ENCODE measurements around the gene FOXJ1. TPM values are rescaled to one million over a fixed set of nuclear protein-coding genes. Genes with fewer than 3 reads are reported as not detected.

The FOXJ1 gene
- total and polyA plus RNA-seq, 2 of the 13 experiments (the other 11 are each of a cell fraction or from before 2014, with no cell fraction given), result 0.98 to 1.6 TPM

DNA sequence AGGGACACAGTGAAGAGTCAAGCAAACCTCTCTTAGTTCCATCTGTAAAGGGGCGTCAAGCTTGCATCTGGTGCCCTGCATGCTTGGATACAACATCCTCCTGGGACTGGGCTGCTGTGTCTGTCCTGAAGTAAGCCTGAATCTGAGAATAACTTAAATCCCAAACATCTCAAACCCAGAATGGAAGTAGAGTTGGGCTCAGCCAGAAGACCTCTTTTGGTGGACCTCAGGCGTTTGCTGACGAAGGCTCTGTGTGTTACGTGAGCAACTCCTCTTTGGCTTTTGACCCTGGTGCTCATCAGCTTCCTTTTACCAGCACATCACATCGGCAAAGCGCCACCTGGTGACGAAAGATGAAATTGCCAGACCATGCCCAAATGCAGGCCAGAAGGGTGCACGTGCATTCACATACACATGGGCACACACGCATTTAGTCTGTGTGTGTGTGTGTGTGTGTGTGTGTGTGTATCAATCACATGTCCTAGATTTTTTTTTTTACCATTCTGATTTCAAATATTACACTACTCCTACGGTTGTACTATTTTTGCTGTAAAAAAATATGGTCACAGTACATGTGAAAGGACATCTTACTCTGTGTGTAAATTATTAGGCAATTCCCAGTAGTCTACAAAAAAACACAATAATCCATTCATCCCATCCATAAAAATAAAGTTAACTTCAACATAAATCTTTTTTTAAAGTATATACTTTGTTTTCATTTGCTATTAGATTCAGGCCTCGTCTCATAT is 41.1 kb upstream of the FOXJ1 start (continued):
- TF ChIP-seq, protein P1, sequence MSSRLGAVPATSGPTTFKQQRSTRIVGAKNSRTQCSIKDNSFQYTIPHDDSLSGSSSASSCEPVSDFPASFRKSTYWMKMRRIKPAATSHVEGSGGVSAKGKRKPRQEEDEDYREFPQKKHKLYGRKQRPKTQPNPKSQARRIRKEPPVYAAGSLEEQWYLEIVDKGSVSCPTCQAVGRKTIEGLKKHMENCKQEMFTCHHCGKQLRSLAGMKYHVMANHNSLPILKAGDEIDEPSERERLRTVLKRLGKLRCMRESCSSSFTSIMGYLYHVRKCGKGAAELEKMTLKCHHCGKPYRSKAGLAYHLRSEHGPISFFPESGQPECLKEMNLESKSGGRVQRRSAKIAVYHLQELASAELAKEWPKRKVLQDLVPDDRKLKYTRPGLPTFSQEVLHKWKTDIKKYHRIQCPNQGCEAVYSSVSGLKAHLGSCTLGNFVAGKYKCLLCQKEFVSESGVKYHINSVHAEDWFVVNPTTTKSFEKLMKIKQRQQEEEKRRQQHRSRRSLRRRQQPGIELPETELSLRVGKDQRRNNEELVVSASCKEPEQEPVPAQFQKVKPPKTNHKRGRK (CRISPR knock-in tag; IDR thresholded peaks at IDR 0.05), result no peak
- TF ChIP-seq ZNF441 (CRISPR knock-in tag; IDR thresholded peaks at IDR 0.05; ENCODE audit: borderline replicate concordance), result no peak
- TF ChIP-seq FOSL1 (CRISPR knock-in tag; IDR thresholded peaks at IDR 0.05; ENCODE audit: borderline replicate concordance), result no peak
- TF ChIP-seq SRF (IDR thresholded peaks at IDR 0.05; ENCODE audit: low read depth, low read length), result no peak
- TF ChIP-seq, protein P2, sequence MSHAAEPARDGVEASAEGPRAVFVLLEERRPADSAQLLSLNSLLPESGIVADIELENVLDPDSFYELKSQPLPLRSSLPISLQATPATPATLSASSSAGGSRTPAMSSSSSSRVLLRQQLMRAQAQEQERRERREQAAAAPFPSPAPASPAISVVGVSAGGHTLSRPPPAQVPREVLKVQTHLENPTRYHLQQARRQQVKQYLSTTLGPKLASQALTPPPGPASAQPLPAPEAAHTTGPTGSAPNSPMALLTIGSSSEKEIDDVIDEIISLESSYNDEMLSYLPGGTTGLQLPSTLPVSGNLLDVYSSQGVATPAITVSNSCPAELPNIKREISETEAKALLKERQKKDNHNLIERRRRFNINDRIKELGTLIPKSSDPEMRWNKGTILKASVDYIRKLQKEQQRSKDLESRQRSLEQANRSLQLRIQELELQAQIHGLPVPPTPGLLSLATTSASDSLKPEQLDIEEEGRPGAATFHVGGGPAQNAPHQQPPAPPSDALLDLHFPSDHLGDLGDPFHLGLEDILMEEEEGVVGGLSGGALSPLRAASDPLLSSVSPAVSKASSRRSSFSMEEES (CRISPR knock-in tag; IDR thresholded peaks at IDR 0.05), result no peak
- TF ChIP-seq PHB2 (IDR thresholded peaks at IDR 0.05; ENCODE audit: partially characterized antibody), result no peak
- peak; percentile 64 for TF ChIP-seq GATAD1 (CRISPR knock-in tag; IDR thresholded peaks at IDR 0.05)
- no peak for TF ChIP-seq ZNF562 (CRISPR knock-in tag; IDR thresholded peaks at IDR 0.05; ENCODE audit: borderline replicate concordance)
- TF ChIP-seq, protein P3, sequence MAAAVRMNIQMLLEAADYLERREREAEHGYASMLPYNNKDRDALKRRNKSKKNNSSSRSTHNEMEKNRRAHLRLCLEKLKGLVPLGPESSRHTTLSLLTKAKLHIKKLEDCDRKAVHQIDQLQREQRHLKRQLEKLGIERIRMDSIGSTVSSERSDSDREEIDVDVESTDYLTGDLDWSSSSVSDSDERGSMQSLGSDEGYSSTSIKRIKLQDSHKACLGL (CRISPR knock-in tag; IDR thresholded peaks at IDR 0.05), result no peak
- TF ChIP-seq KLF6 (CRISPR knock-in tag; IDR thresholded peaks at IDR 0.05), result 0 out of 2 replicates have a peak, but pooled peaks have one; percentile 43
- peak; percentile 44 for TF ChIP-seq ASH2L (IDR thresholded peaks at IDR 0.05; ENCODE audit: insufficient read length, low read depth, low read length)
- TF ChIP-seq, protein P4, sequence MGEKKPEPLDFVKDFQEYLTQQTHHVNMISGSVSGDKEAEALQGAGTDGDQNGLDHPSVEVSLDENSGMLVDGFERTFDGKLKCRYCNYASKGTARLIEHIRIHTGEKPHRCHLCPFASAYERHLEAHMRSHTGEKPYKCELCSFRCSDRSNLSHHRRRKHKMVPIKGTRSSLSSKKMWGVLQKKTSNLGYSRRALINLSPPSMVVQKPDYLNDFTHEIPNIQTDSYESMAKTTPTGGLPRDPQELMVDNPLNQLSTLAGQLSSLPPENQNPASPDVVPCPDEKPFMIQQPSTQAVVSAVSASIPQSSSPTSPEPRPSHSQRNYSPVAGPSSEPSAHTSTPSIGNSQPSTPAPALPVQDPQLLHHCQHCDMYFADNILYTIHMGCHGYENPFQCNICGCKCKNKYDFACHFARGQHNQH (CRISPR knock-in tag; IDR thresholded peaks at IDR 0.05), result no peak; the same call in 1 of the 2 replicates
- peak; percentile 85 for TF ChIP-seq XRCC5 (optimal IDR thresholded peaks at IDR 0.05; ENCODE audit: low read length)
- TF ChIP-seq CAMTA2 (CRISPR knock-in tag; IDR thresholded peaks at IDR 0.05; ENCODE audit: borderline replicate concordance), result no peak
- TF ChIP-seq, protein P5, sequence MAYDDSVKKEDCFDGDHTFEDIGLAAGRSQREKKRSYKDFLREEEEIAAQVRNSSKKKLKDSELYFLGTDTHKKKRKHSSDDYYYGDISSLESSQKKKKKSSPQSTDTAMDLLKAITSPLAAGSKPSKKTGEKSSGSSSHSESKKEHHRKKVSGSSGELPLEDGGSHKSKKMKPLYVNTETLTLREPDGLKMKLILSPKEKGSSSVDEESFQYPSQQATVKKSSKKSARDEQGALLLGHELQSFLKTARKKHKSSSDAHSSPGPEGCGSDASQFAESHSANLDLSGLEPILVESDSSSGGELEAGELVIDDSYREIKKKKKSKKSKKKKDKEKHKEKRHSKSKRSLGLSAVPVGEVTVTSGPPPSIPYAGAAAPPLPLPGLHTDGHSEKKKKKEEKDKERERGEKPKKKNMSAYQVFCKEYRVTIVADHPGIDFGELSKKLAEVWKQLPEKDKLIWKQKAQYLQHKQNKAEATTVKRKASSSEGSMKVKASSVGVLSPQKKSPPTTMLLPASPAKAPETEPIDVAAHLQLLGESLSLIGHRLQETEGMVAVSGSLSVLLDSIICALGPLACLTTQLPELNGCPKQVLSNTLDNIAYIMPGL (CRISPR knock-in tag; IDR thresholded peaks at IDR 0.05; ENCODE audit: borderline replicate concordance in 1 of 2, low read depth in 1 of 2), result peak; percentile 68 to 85; a peak in 3 of 4 replicates
- TF ChIP-seq, protein P6, sequence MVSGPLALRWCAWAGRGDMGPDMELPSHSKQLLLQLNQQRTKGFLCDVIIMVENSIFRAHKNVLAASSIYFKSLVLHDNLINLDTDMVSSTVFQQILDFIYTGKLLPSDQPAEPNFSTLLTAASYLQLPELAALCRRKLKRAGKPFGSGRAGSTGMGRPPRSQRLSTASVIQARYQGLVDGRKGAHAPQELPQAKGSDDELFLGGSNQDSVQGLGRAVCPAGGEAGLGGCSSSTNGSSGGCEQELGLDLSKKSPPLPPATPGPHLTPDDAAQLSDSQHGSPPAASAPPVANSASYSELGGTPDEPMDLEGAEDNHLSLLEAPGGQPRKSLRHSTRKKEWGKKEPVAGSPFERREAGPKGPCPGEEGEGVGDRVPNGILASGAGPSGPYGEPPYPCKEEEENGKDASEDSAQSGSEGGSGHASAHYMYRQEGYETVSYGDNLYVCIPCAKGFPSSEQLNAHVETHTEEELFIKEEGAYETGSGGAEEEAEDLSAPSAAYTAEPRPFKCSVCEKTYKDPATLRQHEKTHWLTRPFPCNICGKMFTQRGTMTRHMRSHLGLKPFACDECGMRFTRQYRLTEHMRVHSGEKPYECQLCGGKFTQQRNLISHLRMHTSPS (CRISPR knock-in tag; IDR thresholded peaks at IDR 0.05; ENCODE audit: low read depth), result no peak
- no peak for TF ChIP-seq ZNF230 (CRISPR knock-in tag; IDR thresholded peaks at IDR 0.05)
- TF ChIP-seq ZNF792 (CRISPR knock-in tag; IDR thresholded peaks at IDR 0.05), result no peak; the same call in 1 of the 2 replicates
- TF ChIP-seq YY1 (IDR thresholded peaks at IDR 0.05; ENCODE audit: insufficient read depth, insufficient replicate concordance, low read depth, low read length), result no peak
- peak; percentile 78 for TF ChIP-seq ZSCAN25 (CRISPR knock-in tag; IDR thresholded peaks at IDR 0.05)
